K562 (cell line): ENCODE results near the gene MARCO. TPM values are rescaled to one million over a fixed set of nuclear protein-coding genes. Genes with fewer than 3 reads are reported as not detected.

Experiments used
- ATAC-seq: fragments of 200-7000 bp; cut with Tn5 transposase; 3 replicates; pipeline ENCODE4 v1.9.1; 2020; ENCODE audit warnings: moderate library complexity
- BruUV-seq: library from RNA; stranded (reverse); fragments of 400-500 nt; replicated peaks from 2 replicates; lab custom pipeline; 2021; lab: Mats Ljungman, UMichigan
- CTCF ChIA-PET: fragments of 300-600 bp; formaldehyde crosslinking; extraction: SDS; loops from one replicate; lab custom pipeline; 2021; ENCODE audit warnings: low intra/inter-chr PET ratio; lab: Yijun Ruan, JAX
- POLR2A ChIA-PET: fragments of 300-600, 350-650 bp; sonication (Branson Sonifier 250); formaldehyde crosslinking; extraction: SDS; loops from one replicate; lab custom pipeline; 2021; ENCODE audit warnings: antibody characterized with exemption, inconsistent platforms; lab: Yijun Ruan, JAX
- DNase-seq, 4 experiments: peaks; one replicate each; pipeline versions ENCODE4 v3.0.0 to v3.0.0-alpha.2; 2011 to 2018; ENCODE audit warnings: low spot score in 3 of 4, mixed read lengths in 3 of 4; ENCODE audit errors: extremely low read depth in 1 of 4
- FAIRE-seq: peaks from 2 replicates; lab custom pipeline; 2011; peaks lifted over from hg19 to GRCh38; lab: Jason Lieb, UNC
- H2AFZ ChIP-seq: 2 replicates; pipeline ENCODE4 v1.6.0; 2011; ENCODE audit warnings: low read depth, low read length, control low read depth, inconsistent platforms
- H3K27ac ChIP-seq: fragments of 200-600 bp; 3 replicates; pipeline ENCODE4 v1.8.0; 2011; ENCODE audit warnings: low read depth, mild to moderate bottlenecking, control low read depth, inconsistent platforms, low read length, moderate library complexity, mixed read lengths; ENCODE audit errors: extremely low read depth
- H3K27me3 ChIP-seq, 2 experiments: fragments of 300-600 bp in 1 of 2; 2 replicates in 1 of 2; 3 replicates in 1 of 2; pipeline versions ENCODE4 v1.6.0 to v1.8.0; 2011; ENCODE audit warnings: inconsistent platforms in 2 of 2, low read length in 2 of 2, mild to moderate bottlenecking in 1 of 2, mixed read lengths in 1 of 2, moderate library complexity in 1 of 2; ENCODE audit not compliant: control insufficient read depth in 2 of 2, insufficient read depth in 2 of 2
- H3K36me3 ChIP-seq: fragments of 300-600 bp; 3 replicates; pipeline ENCODE4 v1.8.0; 2011; ENCODE audit warnings: mild to moderate bottlenecking, low read length, inconsistent platforms; ENCODE audit not compliant: control insufficient read depth, insufficient read depth
- H3K4me1 ChIP-seq, 2 experiments: fragments of 200-600 bp in 1 of 2; replicated peaks in 1 of 2; 2 replicates in 1 of 2; 3 replicates in 1 of 2; pipeline versions ENCODE4 v1.5.1 to v1.8.0; 2011; ENCODE audit warnings: inconsistent platforms in 2 of 2, low read length in 2 of 2, mild to moderate bottlenecking in 1 of 2, mixed read lengths in 1 of 2, moderate library complexity in 1 of 2; ENCODE audit not compliant: control insufficient read depth in 2 of 2, insufficient read depth in 2 of 2
- H3K4me2 ChIP-seq: 2 replicates; pipeline ENCODE4 v1.6.1; 2011; ENCODE audit warnings: low read length, control low read depth, inconsistent platforms, mixed read lengths; ENCODE audit not compliant: insufficient read depth
- H3K4me3 ChIP-seq: fragments of 200-600 bp; sonication (generic), shearing (Covaris generic); 2 replicates; pipeline ENCODE4 v1.5.1; 2016; ENCODE audit warnings: control low read depth, inconsistent platforms
- H3K79me2 ChIP-seq: fragments of 200-600 bp; 3 replicates; pipeline ENCODE4 v1.8.0; 2011; ENCODE audit warnings: low read length, inconsistent platforms; ENCODE audit not compliant: control insufficient read depth, insufficient read depth
- H3K9ac ChIP-seq, 2 experiments: 2 replicates each; pipeline versions ENCODE4 v1.6.0 to v1.6.1; 2011; ENCODE audit warnings: low read depth in 2 of 2, low read length in 2 of 2, control low read depth in 1 of 2, inconsistent platforms in 1 of 2, mild to moderate bottlenecking in 1 of 2, mixed read lengths in 1 of 2; ENCODE audit not compliant: insufficient read depth in 1 of 2
- H3K9me1 ChIP-seq: one replicate; pipeline ENCODE4 v1.6.0; 2011; ENCODE audit warnings: inconsistent platforms, mild to moderate bottlenecking, low read length, moderate library complexity; ENCODE audit not compliant: control insufficient read depth, insufficient read depth
- H3K9me3 ChIP-seq: replicated peaks from 2 replicates; pipeline ENCODE4 v1.5.1; 2011; ENCODE audit warnings: low read depth, low read length, inconsistent platforms; ENCODE audit not compliant: control insufficient read depth, insufficient read depth
- H4K20me1 ChIP-seq: replicated peaks from 2 replicates; pipeline ENCODE4 v1.6.1; 2011; ENCODE audit warnings: low read length, inconsistent platforms, mixed read lengths; ENCODE audit not compliant: control insufficient read depth, insufficient read depth
- KAT7 ChIP-seq: sonication (generic); formaldehyde crosslinking; IDR thresholded peaks from 2 replicates; pipeline ENCODE4 v1.8.0; 2022; ENCODE audit warnings: missing genetic modification reagents, mild to moderate bottlenecking, borderline replicate concordance
- MLLT1 ChIP-seq, 2 experiments: fragments of 450-650 bp; IDR thresholded peaks; 2 replicates each; pipeline ENCODE4 v1.6.1; 2016
- STAT5B ChIP-seq: fragments of 250-450 bp; sonication (Bioruptor Pico); IDR thresholded peaks from 2 replicates; pipeline ENCODE4 v1.8.0; 2021; ENCODE audit warnings: mild to moderate bottlenecking, inconsistent platforms
- WGBS: fragments of 100-300 bp; shearing (Covaris generic); methylation state at CpG from one replicate; pipeline ENCODE4 v1.1.6; 2016; ENCODE audit warnings: low coverage, mixed read lengths; ENCODE audit not compliant: insufficient coverage; ENCODE audit errors: missing lambda C conversion rate; 5-methylcytosine and 5-hydroxymethylcytosine counted together
- in situ Hi-C: fragments of 300-500 bp; cut with MboI; formaldehyde crosslinking; loops from 4 replicates; pipeline ENCODE4 v1.15.0; 2018; ENCODE audit warnings: inconsistent platforms, mixed read lengths
- intact Hi-C: fragments of 100-400 bp; cut with micrococcal nuclease; formaldehyde crosslinking; loops from 2 replicates; pipeline ENCODE4 v1.14.2; 2022
- polyA plus RNA-seq, 8 experiments: library from polyadenylated mRNA; depleted of rRNA in 4 of 8; stranded (reverse) in 5 of 8; unstranded in 3 of 8; fragments of >200 nt; fragmentation: Nextera tagmentation in 2 of 8; fragmentation: Illumina TruSeq in 1 of 8; extraction: Ambion mirVana in 2 of 8; extraction: Trizol in 1 of 8; gene quantifications; 2 replicates each; pipeline versions ENCODE4 v1.2.1 to v1.2.3, GENCODE V29; 2011 to 2014; ENCODE audit warnings: inconsistent platforms in 1 of 8, missing spikeins in 1 of 8
- total RNA-seq, 7 experiments: library from RNA; depleted of rRNA in 6 of 7; stranded (reverse); fragments of >200 nt in 6 of 7; fragmentation: Illumina TruSeq in 2 of 7; extraction: Trizol in 2 of 7; gene quantifications; 2 replicates each; pipeline versions ENCODE4 v1.2.1 to v1.2.3, GENCODE V29; 2011 to 2021; ENCODE audit warnings: low replicate concordance in 1 of 7
- TF ChIP-seq, protein P1 (sequence below): sonication (generic); formaldehyde crosslinking; IDR thresholded peaks from 2 replicates; pipeline ENCODE4 v1.8.1; 2023; ENCODE audit warnings: missing genetic modification reagents, mild to moderate bottlenecking, borderline replicate concordance
- TF ChIP-seq, protein P2 (sequence below): fragments of 450-650 bp; IDR thresholded peaks from 2 replicates; pipeline ENCODE4 v1.6.1; 2016; ENCODE audit warnings: antibody characterized with exemption

MARCO gene
- total and polyA plus RNA-seq, 9 of the 15 experiments (the other 6 are each of a cell fraction or from before 2014, with no cell fraction given) = 0.31 TPM; not detected in 8

DNA sequence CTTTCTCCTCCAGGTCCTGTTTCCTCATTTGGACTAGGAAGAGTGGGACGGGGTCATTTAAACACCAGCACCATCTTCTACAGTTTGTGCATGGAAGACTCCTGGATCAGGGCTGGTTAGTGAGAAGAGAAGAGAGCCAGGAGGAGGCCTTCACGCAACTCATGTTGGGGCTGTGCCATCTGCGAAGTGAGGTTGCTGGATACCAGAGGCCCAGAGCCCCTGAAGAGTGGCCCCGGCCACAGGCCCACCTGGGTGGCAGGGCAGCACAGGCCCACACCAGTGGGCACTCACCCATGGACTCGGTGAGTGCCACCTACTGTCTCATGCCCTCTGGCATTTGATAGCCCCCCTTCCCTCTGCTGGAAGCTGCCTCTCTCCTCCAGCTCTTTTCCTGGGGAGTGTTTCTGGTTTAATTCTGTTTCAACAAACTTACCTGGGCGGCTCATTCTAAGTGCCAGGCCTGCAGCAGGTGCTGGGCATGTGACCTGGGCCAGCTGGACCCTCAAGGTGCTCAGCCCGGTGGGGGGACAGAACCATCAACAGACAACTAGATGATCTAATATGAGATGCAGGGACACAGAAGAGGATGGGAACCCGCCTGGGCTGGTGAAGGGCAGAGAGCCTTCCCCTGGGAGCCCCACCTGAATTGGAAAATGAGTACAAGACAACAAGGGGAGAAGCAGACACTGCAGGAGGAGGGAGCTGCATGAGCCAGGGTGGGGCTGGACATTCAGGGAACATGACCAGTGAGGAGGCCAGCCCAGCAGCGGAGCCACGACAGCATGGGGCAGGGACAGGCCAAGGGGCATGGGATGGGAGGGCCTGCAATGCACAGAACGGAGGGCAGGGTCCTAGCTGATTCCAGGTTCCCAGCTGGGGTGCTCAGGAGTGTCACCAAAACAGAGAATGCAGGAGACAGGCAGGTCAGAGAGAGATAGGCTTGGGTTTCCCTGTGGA, 70.6 kb downstream of the MARCO start:
- H3K9me3 ChIP-seq = no peaks in the 10 kb centered on the region
- no peak overlapping the region for H3K4me3 ChIP-seq
- H4K20me1 ChIP-seq = peaks cover 15% of the 10 kb centered on the region; the same call in 1 of the 2 replicates
- DNase-seq (no peak), FAIRE-seq (no peak), ATAC-seq (no peak)
- H3K79me2 ChIP-seq = no peaks in the 10 kb centered on the region
- POLR2A ChIA-PET = interaction anchor here (0.7 kb wide), 2 partner anchors 247 to 1309 kb away, joined by 3 to 4 read pairs; no protein-coding TSS in a partner anchor
- peaks cover 5 to 47% of the 10 kb centered on the region in 2 experiments; a peak in 4 of 5 replicates for H3K27me3 ChIP-seq
- BruUV-seq = no TSS peak
- no peak overlapping the region for H3K9ac ChIP-seq
- no peaks in the 10 kb centered on the region for H3K9me1 ChIP-seq
- no peaks in the 10 kb centered on the region for H3K4me1 ChIP-seq
- 0% methylated on average over 11 of the region's 11 CpGs for WGBS
- H3K4me2 ChIP-seq = no peak overlapping the region
- no peak for TF ChIP-seq MLLT1 (IDR thresholded peaks at IDR 0.05)
- TF ChIP-seq, protein P1, sequence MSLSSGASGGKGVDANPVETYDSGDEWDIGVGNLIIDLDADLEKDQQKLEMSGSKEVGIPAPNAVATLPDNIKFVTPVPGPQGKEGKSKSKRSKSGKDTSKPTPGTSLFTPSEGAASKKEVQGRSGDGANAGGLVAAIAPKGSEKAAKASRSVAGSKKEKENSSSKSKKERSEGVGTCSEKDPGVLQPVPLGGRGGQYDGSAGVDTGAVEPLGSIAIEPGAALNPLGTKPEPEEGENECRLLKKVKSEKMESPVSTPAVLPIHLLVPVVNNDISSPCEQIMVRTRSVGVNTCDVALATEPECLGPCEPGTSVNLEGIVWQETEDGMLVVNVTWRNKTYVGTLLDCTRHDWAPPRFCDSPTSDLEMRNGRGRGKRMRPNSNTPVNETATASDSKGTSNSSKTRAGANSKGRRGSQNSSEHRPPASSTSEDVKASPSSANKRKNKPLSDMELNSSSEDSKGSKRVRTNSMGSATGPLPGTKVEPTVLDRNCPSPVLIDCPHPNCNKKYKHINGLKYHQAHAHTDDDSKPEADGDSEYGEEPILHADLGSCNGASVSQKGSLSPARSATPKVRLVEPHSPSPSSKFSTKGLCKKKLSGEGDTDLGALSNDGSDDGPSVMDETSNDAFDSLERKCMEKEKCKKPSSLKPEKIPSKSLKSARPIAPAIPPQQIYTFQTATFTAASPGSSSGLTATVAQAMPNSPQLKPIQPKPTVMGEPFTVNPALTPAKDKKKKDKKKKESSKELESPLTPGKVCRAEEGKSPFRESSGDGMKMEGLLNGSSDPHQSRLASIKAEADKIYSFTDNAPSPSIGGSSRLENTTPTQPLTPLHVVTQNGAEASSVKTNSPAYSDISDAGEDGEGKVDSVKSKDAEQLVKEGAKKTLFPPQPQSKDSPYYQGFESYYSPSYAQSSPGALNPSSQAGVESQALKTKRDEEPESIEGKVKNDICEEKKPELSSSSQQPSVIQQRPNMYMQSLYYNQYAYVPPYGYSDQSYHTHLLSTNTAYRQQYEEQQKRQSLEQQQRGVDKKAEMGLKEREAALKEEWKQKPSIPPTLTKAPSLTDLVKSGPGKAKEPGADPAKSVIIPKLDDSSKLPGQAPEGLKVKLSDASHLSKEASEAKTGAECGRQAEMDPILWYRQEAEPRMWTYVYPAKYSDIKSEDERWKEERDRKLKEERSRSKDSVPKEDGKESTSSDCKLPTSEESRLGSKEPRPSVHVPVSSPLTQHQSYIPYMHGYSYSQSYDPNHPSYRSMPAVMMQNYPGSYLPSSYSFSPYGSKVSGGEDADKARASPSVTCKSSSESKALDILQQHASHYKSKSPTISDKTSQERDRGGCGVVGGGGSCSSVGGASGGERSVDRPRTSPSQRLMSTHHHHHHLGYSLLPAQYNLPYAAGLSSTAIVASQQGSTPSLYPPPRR (CRISPR knock-in tag) = no peak
- TF ChIP-seq STAT5B (CRISPR knock-in tag) = no peak
- TF ChIP-seq, protein P2, sequence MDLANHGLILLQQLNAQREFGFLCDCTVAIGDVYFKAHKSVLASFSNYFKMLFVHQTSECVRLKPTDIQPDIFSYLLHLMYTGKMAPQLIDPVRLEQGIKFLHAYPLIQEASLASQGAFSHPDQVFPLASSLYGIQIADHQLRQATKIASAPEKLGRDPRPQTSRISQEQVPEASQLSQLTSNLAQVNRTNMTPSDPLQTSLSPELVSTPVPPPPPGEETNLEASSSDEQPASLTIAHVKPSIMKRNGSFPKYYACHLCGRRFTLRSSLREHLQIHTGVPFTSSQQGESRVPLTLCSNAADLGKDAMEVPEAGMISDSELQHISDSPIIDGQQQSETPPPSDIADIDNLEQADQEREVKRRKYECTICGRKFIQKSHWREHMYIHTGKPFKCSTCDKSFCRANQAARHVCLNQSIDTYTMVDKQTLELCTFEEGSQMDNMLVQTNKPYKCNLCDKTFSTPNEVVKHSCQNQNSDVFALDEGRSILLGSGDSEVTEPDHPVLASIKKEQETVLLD = no peak
- TF ChIP-seq KAT7 (CRISPR knock-in tag) = no peak
- H2AFZ ChIP-seq = no peak overlapping the region
- in situ Hi-C loops = loop anchor here (25.0 kb wide), 1 partner anchor 275 kb away; no protein-coding TSS in a partner anchor
- intact Hi-C loops = loop anchor here (5.0 kb wide), 1 partner anchor 275 kb away; no protein-coding TSS in a partner anchor
- H3K36me3 ChIP-seq = no peaks in the 10 kb centered on the region
- H3K27ac ChIP-seq = no peak overlapping the region
- CTCF ChIA-PET = interaction anchor here (0.9 to 1.0 kb wide), 2 partner anchors 252 to 462 kb away, joined by 3 to 4 read pairs; no protein-coding TSS in a partner anchor
